ENCODE measurements around the gene PTCRA. TPM values are rescaled to one million over a fixed set of nuclear protein-coding genes. Genes with fewer than 3 reads are reported as not detected.

PTCRA gene
- polyA plus RNA-seq, 3 donors, result 0.27 to 0.83 (median 0.55) TPM

GRCh38 chr6:42871711-42872110 is 44.1 kb upstream of the PTCRA start:
- H3K4me1 ChIP-seq (ENCODE audit: control insufficient read depth in 1 of 2, insufficient read depth in 2 of 2, low read length in 2 of 2), result no peaks in the 10 kb centered on the region
- no peak overlapping the region for H3K9ac ChIP-seq (ENCODE audit: insufficient read depth, low read length, poor library complexity, severe bottlenecking)
- H3K27me3 Mint-ChIP-seq (ENCODE audit: low read depth in 3 of 3), result peaks cover 0 to 3% (median 2%) of the 10 kb centered on the region in 3 donors
- no peaks in the 10 kb centered on the region for H3K9me3 Mint-ChIP-seq
- H3K4me3 ChIP-seq (replicated peaks in 1 of 3; ENCODE audit: low read depth in 2 of 3, low read length in 3 of 3), result no peak overlapping the region
- no peak for DNase-seq
- H3K36me3 ChIP-seq (replicated peaks in 1 of 2; ENCODE audit: control insufficient read depth in 1 of 2, insufficient read depth in 2 of 2, low read length in 2 of 2), result peaks cover 24 to 31% of the 10 kb centered on the region in 2 donors
- no peaks in the 10 kb centered on the region for H3K27me3 ChIP-seq (ENCODE audit: control insufficient read depth in 2 of 2, insufficient read depth in 2 of 2, low read length in 2 of 2)
- no peak overlapping the region for H3K27ac ChIP-seq (ENCODE audit: low read depth in 1 of 2, low read length in 2 of 2)
- H3K79me2 ChIP-seq (ENCODE audit: insufficient read depth, low read length), result no peaks in the 10 kb centered on the region
- no peaks in the 10 kb centered on the region for H3K4me1 Mint-ChIP-seq
- H3K36me3 Mint-ChIP-seq, result peaks cover 17 to 27% of the 10 kb centered on the region in 2 donors
- H3K9me3 ChIP-seq (replicated peaks in 1 of 2; ENCODE audit: control insufficient read depth in 1 of 2, insufficient read depth in 1 of 2, low read length in 2 of 2), result no peaks in the 10 kb centered on the region
- H3K27ac Mint-ChIP-seq, result no peak overlapping the region
- no peak overlapping the region for H2AFZ ChIP-seq (ENCODE audit: insufficient read depth, low read depth, low read length, poor library complexity, severe bottlenecking)
- TF ChIP-seq, protein P1, sequence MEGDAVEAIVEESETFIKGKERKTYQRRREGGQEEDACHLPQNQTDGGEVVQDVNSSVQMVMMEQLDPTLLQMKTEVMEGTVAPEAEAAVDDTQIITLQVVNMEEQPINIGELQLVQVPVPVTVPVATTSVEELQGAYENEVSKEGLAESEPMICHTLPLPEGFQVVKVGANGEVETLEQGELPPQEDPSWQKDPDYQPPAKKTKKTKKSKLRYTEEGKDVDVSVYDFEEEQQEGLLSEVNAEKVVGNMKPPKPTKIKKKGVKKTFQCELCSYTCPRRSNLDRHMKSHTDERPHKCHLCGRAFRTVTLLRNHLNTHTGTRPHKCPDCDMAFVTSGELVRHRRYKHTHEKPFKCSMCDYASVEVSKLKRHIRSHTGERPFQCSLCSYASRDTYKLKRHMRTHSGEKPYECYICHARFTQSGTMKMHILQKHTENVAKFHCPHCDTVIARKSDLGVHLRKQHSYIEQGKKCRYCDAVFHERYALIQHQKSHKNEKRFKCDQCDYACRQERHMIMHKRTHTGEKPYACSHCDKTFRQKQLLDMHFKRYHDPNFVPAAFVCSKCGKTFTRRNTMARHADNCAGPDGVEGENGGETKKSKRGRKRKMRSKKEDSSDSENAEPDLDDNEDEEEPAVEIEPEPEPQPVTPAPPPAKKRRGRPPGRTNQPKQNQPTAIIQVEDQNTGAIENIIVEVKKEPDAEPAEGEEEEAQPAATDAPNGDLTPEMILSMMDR (IDR thresholded peaks at IDR 0.05), result no peak
- H3K4me3 Mint-ChIP-seq, result no peak overlapping the region
- WGBS (ENCODE audit: insufficient coverage), result no CpG with 5 or more reads among the region's 3 CpGs
- intact Hi-C loops (cut with micrococcal nuclease), result no loop called here
- no peaks in the 10 kb centered on the region for H4K20me1 ChIP-seq (ENCODE audit: insufficient read depth, low read length)
- H3K4me2 ChIP-seq (replicated peaks; ENCODE audit: extremely low read depth, low read length, poor library complexity, severe bottlenecking), result no peak overlapping the region

DNA sequence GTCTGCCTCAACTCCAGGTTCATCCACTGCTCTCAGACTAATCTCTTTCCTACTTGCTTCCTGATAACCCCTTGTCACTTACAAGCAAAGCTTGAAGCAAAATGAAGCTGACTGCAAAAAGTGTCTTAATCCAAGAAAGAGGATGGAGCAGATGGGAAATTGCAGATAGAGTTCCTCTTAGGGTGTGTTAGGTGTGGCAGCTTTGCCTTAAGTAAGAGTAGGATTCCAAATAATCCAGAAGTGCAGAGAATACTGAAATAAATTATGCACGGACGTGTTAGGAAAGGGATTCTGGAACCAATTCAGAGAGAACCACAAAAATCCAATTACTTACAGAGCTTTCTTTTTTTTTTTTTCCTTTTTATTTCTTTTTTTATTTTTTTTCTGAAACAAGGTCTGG is 42.5 kb upstream of the PTCRA start:
- Mint-ChIP-seq H3K27me3 (ENCODE audit: low read depth in 3 of 3) (peaks cover 0 to 3% (median 2%) of the 10 kb centered on the region in 3 donors), H3K4me1 (peaks cover 2% of the 10 kb centered on the region), H3K27ac (no peak overlapping the region), H3K4me3 (no peak overlapping the region), H3K36me3 (peaks cover 3 to 14% of the 10 kb centered on the region in 2 donors), H3K9me3 (no peaks in the 10 kb centered on the region)
- Histone ChIP-seq H3K9me3 (replicated peaks in 1 of 2; ENCODE audit: control insufficient read depth in 1 of 2, insufficient read depth in 1 of 2, low read length in 2 of 2) (no peaks in the 10 kb centered on the region), H4K20me1 (ENCODE audit: insufficient read depth, low read length) (no peaks in the 10 kb centered on the region), H3K4me3 (replicated peaks in 1 of 3; ENCODE audit: low read depth in 2 of 3, low read length in 3 of 3) (no peak overlapping the region), H3K9ac (ENCODE audit: insufficient read depth, low read length, poor library complexity, severe bottlenecking) (no peak overlapping the region), H3K27me3 (ENCODE audit: control insufficient read depth in 2 of 2, insufficient read depth in 2 of 2, low read length in 2 of 2) (no peaks in the 10 kb centered on the region), H2AFZ (ENCODE audit: insufficient read depth, low read depth, low read length, poor library complexity, severe bottlenecking) (no peak overlapping the region), H3K36me3 (replicated peaks in 1 of 2; ENCODE audit: control insufficient read depth in 1 of 2, insufficient read depth in 2 of 2, low read length in 2 of 2) (peaks cover 8 to 15% of the 10 kb centered on the region in 2 donors), H3K4me1 (ENCODE audit: control insufficient read depth in 1 of 2, insufficient read depth in 2 of 2, low read length in 2 of 2) (no peaks in the 10 kb centered on the region), H3K27ac (ENCODE audit: low read depth in 1 of 2, low read length in 2 of 2) (no peak overlapping the region), H3K4me2 (replicated peaks; ENCODE audit: extremely low read depth, low read length, poor library complexity, severe bottlenecking) (no peak overlapping the region), H3K79me2 (ENCODE audit: insufficient read depth, low read length) (no peaks in the 10 kb centered on the region)
- TF ChIP-seq, protein P1 (IDR thresholded peaks at IDR 0.05), result no peak
- intact Hi-C loops (cut with micrococcal nuclease), result no loop called here
- DNase-seq, result no peak
- WGBS (ENCODE audit: insufficient coverage), result 92% methylated on average over 2 of the region's 2 CpGs
